Liver (tissue), 9 donors: ENCODE results near the gene DMXL2. TPM values are rescaled to one million over a fixed set of nuclear protein-coding genes. Genes with fewer than 3 reads are reported as not detected.
A peak's percentile ranks its signal among the peaks of the same experiment; 100 is the strongest.

ENCODE experiments used
- DNase-seq: peaks from one replicate; pipeline ENCODE4 v3.0.0-alpha.2; 2017; ENCODE audit warnings: low spot score
- H3K27ac ChIP-seq, 2 donors: one replicate each; pipeline ENCODE4 v1.7.0; 2013; ENCODE audit warnings: inconsistent platforms in 2 of 2, low read length in 2 of 2, control low read depth in 1 of 2, low read depth in 1 of 2, mild to moderate bottlenecking in 1 of 2
- H3K27me3 ChIP-seq, 4 donors: one replicate each; pipeline versions ENCODE4 v1.6.1 to v1.7.0; 2013; ENCODE audit warnings: low read length in 3 of 4, inconsistent platforms in 1 of 4, mild to moderate bottlenecking in 1 of 4, moderate library complexity in 1 of 4; ENCODE audit not compliant: control insufficient read depth in 4 of 4, insufficient read depth in 4 of 4
- H3K36me3 ChIP-seq, 4 donors: one replicate each; pipeline versions ENCODE4 v1.6.1 to v1.7.0; 2013; ENCODE audit warnings: low read length in 3 of 4, mild to moderate bottlenecking in 3 of 4, low read depth in 1 of 4, moderate library complexity in 1 of 4; ENCODE audit not compliant: control insufficient read depth in 4 of 4, insufficient read depth in 3 of 4
- H3K4me1 ChIP-seq, 4 donors: one replicate each; pipeline versions ENCODE4 v1.6.1 to v1.7.0; 2013; ENCODE audit warnings: low read length in 3 of 4, mild to moderate bottlenecking in 3 of 4, moderate library complexity in 1 of 4; ENCODE audit not compliant: control insufficient read depth in 4 of 4, insufficient read depth in 4 of 4
- H3K4me3 ChIP-seq, 3 donors: one replicate each; pipeline versions ENCODE4 v1.6.1 to v1.7.0; 2013; ENCODE audit warnings: low read length in 3 of 3, control low read depth in 1 of 3, low read depth in 1 of 3, mild to moderate bottlenecking in 1 of 3
- H3K9ac ChIP-seq, 2 donors: one replicate each; pipeline ENCODE4 v1.7.0; 2013; ENCODE audit warnings: low read length in 2 of 2, mild to moderate bottlenecking in 2 of 2, moderate library complexity in 2 of 2, control low read depth in 1 of 2, low read depth in 1 of 2
- H3K9me3 ChIP-seq, 4 donors: one replicate each; pipeline versions ENCODE4 v1.6.1 to v1.7.0; 2013; ENCODE audit warnings: low read length in 3 of 4; ENCODE audit not compliant: control insufficient read depth in 4 of 4
- EGR1 ChIP-seq, 2 donors: IDR thresholded peaks; 2 replicates each; pipeline ENCODE4 v1.6.1; 2016 to 2018; ENCODE audit warnings: antibody characterized with exemption in 2 of 2, low read depth in 2 of 2
- FOXA1 ChIP-seq: IDR thresholded peaks from 2 replicates; pipeline ENCODE4 v1.6.1; 2016; ENCODE audit warnings: antibody characterized with exemption
- FOXA2 ChIP-seq: IDR thresholded peaks from 2 replicates; pipeline ENCODE4 v1.6.1; 2016; ENCODE audit warnings: antibody characterized with exemption
- GABPA ChIP-seq, 2 donors: IDR thresholded peaks in 1 of 2; conservative IDR thresholded peaks in 1 of 2; 2 replicates each; pipeline ENCODE4 v1.6.1; 2016; ENCODE audit warnings: antibody characterized with exemption in 2 of 2, mild to moderate bottlenecking in 1 of 2, moderate library complexity in 1 of 2
- HNF4A ChIP-seq, 2 donors: conservative IDR thresholded peaks; 2 replicates each; pipeline ENCODE4 v1.6.1; 2016; ENCODE audit warnings: antibody characterized with exemption in 2 of 2, mild to moderate bottlenecking in 2 of 2
- HNF4G ChIP-seq: IDR thresholded peaks from 2 replicates; pipeline ENCODE4 v1.6.1; 2016; ENCODE audit warnings: antibody characterized with exemption
- JUND ChIP-seq, 2 donors: IDR thresholded peaks; 2 replicates each; pipeline ENCODE4 v1.6.1; 2016; ENCODE audit warnings: antibody characterized with exemption in 2 of 2
- NR2F2 ChIP-seq: IDR thresholded peaks from 2 replicates; pipeline ENCODE4 v1.6.1; 2016; ENCODE audit warnings: antibody characterized with exemption
- RAD21 ChIP-seq, 2 donors: IDR thresholded peaks; 2 replicates each; pipeline ENCODE4 v1.6.1; 2016; ENCODE audit warnings: antibody characterized with exemption in 2 of 2, mild to moderate bottlenecking in 2 of 2
- RXRA ChIP-seq, 2 donors: IDR thresholded peaks; 2 replicates each; pipeline ENCODE4 v1.6.1; 2017 to 2018; ENCODE audit warnings: antibody characterized with exemption in 2 of 2, mild to moderate bottlenecking in 1 of 2
- SP1 ChIP-seq: IDR thresholded peaks from 2 replicates; pipeline ENCODE4 v1.6.1; 2018; ENCODE audit warnings: antibody characterized with exemption, mild to moderate bottlenecking
- TAF1 ChIP-seq: conservative IDR thresholded peaks from 2 replicates; pipeline ENCODE4 v1.6.1; 2016; ENCODE audit warnings: antibody characterized with exemption, mild to moderate bottlenecking
- YY1 ChIP-seq: IDR thresholded peaks from 2 replicates; pipeline ENCODE4 v1.6.1; 2016; ENCODE audit warnings: antibody characterized with exemption, mild to moderate bottlenecking
- WGBS: extraction: QIAGEN DNeasy Blood & Tissue Kit; methylation state at CpG from one replicate; pipeline ENCODE4 v1.1.7; 2013; 5-methylcytosine and 5-hydroxymethylcytosine counted together
- polyA plus RNA-seq, 2 donors: library from polyadenylated mRNA; stranded (reverse) in 1 of 2; unstranded in 1 of 2; fragments of 200-250 nt in 1 of 2; fragments of >200 nt in 1 of 2; fragmentation: Nextera tagmentation in 1 of 2; extraction: Ambion mirVana in 1 of 2; gene quantifications; one replicate each; pipeline versions ENCODE4 v1.2.1 to v1.2.3, GENCODE V29; 2013 to 2015
- total RNA-seq, 2 donors: library from RNA; depleted of rRNA; stranded (reverse); fragments of >200 nt; gene quantifications; one replicate each; pipeline ENCODE4 v1.2.3, GENCODE V29; 2014
- TF ChIP-seq, protein P1 (sequence below): IDR thresholded peaks from 2 replicates; pipeline ENCODE4 v1.6.1; 2016; ENCODE audit warnings: antibody characterized with exemption, mild to moderate bottlenecking
- TF ChIP-seq, protein P2 (sequence below): IDR thresholded peaks from 2 replicates; pipeline ENCODE4 v1.6.1; 2016; ENCODE audit warnings: antibody characterized with exemption
- TF ChIP-seq, protein P3 (sequence below): fragments of 150-350 bp; IDR thresholded peaks from 2 replicates; pipeline ENCODE4 v1.5.1; 2017; ENCODE audit warnings: improper control_type of control experiment, low read depth, low read length; ENCODE audit not compliant: missing input control
- TF ChIP-seq, protein P4 (sequence below): IDR thresholded peaks from 2 replicates; pipeline ENCODE4 v1.6.1; 2016; ENCODE audit warnings: antibody characterized with exemption
- TF ChIP-seq, protein P5 (sequence below): IDR thresholded peaks from 2 replicates; pipeline ENCODE4 v1.6.1; 2016; ENCODE audit warnings: antibody characterized with exemption
- donor health status: healthy.
- donor health status: healthy.
- donor health status: healthy.
- donor health status: healthy.
- donor health status: healthy.

The DMXL2 gene
- total and polyA plus RNA-seq, 4 donors = 3.4 to 58.5 (median 17.6) TPM

DNA sequence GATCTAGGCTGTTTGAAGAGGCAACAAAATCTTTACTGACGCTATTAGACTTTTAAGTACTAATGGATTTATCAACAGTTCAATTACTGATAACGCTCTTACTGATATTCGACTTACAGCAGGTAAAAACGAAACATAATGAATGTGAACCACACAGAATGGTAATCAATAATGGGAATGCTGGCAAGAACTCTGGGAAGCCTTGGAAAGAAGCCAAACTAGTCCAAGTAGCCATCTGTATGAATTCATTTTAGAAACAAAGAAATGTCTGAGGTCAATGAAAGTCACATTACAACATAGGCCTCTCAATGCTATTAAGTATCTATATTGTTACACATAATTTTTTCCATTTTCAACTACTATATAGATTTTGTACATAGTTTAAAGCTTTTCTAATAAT is 130.0 kb downstream of the DMXL2 start:
- peak overlapping the region in 1 of 2 donors; percentile 14 for H3K9ac ChIP-seq
- peaks cover 2 to 28% (median 19%) of the 10 kb centered on the region in 4 donors for H3K4me1 ChIP-seq
- peaks cover 0 to 8% (median 6%) of the 10 kb centered on the region in 4 donors for H3K36me3 ChIP-seq
- no peak for DNase-seq
- H3K4me3 ChIP-seq = peak overlapping the region in 1 of 3 donors; percentile 16
- H3K9me3 ChIP-seq = no peaks in the 10 kb centered on the region
- 33% methylated on average over 4 of the region's 4 CpGs for WGBS
- TF ChIP-seq HNF4G (no peak), NR2F2 (no peak), TAF1 (no peak), GABPA (IDR thresholded peaks at IDR 0.05 in 1 of 2, conservative IDR thresholded peaks at IDR 0.05 in 1 of 2) (no peak), RAD21 (IDR thresholded peaks at IDR 0.05) (no peak), FOXA2 (no peak), SP1 (no peak), EGR1 (IDR thresholded peaks at IDR 0.05; ENCODE audit: low read depth in 2 of 2) (no peak), FOXA1 (no peak), RXRA (IDR thresholded peaks at IDR 0.05) (peak in 1 of 2 donors; percentile 8), HNF4A (conservative IDR thresholded peaks at IDR 0.05) (peak; percentile 14 to 31), JUND (IDR thresholded peaks at IDR 0.05) (no peak), YY1 (peak; percentile 23)
- TF ChIP-seq, protein P1, sequence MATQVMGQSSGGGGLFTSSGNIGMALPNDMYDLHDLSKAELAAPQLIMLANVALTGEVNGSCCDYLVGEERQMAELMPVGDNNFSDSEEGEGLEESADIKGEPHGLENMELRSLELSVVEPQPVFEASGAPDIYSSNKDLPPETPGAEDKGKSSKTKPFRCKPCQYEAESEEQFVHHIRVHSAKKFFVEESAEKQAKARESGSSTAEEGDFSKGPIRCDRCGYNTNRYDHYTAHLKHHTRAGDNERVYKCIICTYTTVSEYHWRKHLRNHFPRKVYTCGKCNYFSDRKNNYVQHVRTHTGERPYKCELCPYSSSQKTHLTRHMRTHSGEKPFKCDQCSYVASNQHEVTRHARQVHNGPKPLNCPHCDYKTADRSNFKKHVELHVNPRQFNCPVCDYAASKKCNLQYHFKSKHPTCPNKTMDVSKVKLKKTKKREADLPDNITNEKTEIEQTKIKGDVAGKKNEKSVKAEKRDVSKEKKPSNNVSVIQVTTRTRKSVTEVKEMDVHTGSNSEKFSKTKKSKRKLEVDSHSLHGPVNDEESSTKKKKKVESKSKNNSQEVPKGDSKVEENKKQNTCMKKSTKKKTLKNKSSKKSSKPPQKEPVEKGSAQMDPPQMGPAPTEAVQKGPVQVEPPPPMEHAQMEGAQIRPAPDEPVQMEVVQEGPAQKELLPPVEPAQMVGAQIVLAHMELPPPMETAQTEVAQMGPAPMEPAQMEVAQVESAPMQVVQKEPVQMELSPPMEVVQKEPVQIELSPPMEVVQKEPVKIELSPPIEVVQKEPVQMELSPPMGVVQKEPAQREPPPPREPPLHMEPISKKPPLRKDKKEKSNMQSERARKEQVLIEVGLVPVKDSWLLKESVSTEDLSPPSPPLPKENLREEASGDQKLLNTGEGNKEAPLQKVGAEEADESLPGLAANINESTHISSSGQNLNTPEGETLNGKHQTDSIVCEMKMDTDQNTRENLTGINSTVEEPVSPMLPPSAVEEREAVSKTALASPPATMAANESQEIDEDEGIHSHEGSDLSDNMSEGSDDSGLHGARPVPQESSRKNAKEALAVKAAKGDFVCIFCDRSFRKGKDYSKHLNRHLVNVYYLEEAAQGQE = no peak
- TF ChIP-seq, protein P2, sequence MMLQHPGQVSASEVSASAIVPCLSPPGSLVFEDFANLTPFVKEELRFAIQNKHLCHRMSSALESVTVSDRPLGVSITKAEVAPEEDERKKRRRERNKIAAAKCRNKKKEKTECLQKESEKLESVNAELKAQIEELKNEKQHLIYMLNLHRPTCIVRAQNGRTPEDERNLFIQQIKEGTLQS = peak; percentile 14
- TF ChIP-seq, protein P3, sequence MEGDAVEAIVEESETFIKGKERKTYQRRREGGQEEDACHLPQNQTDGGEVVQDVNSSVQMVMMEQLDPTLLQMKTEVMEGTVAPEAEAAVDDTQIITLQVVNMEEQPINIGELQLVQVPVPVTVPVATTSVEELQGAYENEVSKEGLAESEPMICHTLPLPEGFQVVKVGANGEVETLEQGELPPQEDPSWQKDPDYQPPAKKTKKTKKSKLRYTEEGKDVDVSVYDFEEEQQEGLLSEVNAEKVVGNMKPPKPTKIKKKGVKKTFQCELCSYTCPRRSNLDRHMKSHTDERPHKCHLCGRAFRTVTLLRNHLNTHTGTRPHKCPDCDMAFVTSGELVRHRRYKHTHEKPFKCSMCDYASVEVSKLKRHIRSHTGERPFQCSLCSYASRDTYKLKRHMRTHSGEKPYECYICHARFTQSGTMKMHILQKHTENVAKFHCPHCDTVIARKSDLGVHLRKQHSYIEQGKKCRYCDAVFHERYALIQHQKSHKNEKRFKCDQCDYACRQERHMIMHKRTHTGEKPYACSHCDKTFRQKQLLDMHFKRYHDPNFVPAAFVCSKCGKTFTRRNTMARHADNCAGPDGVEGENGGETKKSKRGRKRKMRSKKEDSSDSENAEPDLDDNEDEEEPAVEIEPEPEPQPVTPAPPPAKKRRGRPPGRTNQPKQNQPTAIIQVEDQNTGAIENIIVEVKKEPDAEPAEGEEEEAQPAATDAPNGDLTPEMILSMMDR = no peak
- TF ChIP-seq, protein P4, sequence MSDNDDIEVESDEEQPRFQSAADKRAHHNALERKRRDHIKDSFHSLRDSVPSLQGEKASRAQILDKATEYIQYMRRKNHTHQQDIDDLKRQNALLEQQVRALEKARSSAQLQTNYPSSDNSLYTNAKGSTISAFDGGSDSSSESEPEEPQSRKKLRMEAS = no peak
- TF ChIP-seq, protein P5, sequence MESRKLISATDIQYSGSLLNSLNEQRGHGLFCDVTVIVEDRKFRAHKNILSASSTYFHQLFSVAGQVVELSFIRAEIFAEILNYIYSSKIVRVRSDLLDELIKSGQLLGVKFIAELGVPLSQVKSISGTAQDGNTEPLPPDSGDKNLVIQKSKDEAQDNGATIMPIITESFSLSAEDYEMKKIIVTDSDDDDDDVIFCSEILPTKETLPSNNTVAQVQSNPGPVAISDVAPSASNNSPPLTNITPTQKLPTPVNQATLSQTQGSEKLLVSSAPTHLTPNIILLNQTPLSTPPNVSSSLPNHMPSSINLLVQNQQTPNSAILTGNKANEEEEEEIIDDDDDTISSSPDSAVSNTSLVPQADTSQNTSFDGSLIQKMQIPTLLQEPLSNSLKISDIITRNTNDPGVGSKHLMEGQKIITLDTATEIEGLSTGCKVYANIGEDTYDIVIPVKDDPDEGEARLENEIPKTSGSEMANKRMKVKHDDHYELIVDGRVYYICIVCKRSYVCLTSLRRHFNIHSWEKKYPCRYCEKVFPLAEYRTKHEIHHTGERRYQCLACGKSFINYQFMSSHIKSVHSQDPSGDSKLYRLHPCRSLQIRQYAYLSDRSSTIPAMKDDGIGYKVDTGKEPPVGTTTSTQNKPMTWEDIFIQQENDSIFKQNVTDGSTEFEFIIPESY = no peak
- H3K27ac ChIP-seq = peak overlapping the region; percentile 6 to 60
- no peaks in the 10 kb centered on the region for H3K27me3 ChIP-seq
